CD4-positive, alpha-beta T cell treated with Interleukin-12 subunit alpha and Interleukin-12 subunit beta, for 1 hour (primary cell): ENCODE measurements around the gene ATP6V1G1.
"Not testable (repeated sequence)": the region's sequence is repeated elsewhere in the genome, so short reads cannot be mapped to it uniquely, and the experiment has no call there.

Source experiments
- DNase-seq: peaks from one replicate; pipeline ENCODE4 v3.0.0-alpha.2; 2020

ATP6V1G1 gene, protein sequence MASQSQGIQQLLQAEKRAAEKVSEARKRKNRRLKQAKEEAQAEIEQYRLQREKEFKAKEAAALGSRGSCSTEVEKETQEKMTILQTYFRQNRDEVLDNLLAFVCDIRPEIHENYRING

DNA sequence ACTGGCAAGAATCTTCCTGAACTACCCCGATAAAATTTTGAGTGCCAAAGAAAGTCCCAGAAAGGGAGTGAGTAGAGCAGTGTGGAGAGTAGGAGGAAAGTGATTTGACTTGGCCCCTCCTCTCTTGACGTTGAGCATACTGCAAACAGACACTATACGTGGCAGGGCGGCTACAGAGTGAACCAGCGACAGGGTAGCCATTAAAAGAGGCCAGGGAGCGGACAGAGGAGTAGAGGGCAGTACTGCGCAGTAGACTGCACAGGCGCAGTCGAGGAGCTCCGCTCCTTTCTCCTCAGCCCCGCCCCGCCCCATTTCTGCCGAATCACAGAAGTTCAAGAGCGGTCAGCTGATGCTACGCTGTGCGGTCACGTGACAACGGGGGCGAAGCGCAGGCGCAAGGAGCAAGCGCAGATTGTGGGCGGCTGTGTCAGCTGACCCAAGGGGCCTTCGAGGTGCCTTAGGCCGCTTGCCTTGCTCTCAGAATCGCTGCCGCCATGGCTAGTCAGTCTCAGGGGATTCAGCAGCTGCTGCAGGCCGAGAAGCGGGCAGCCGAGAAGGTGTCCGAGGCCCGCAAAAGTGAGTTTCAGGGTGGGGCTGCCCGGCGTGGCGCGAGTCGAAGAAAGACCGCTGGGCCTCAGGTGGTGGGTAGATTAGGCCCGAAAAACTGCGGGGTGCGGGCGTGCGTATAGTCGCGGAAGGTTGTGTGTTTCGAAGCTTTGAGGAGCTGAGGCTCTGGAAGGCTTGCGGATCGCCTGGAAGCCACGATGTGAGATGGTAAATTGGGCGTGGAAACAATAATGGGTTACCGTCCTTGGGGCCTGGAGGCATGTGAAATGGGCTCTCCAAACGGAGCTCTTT lies at the start of gene ATP6V1G1:
Gene ATP6V1G1, plus strand, starts transcription at position 425 of the 858 bp plus-strand sequence. Its CDS starts 70 bp downstream, at position 495.
- DNase-seq, result peak; percentile 99

DNA sequence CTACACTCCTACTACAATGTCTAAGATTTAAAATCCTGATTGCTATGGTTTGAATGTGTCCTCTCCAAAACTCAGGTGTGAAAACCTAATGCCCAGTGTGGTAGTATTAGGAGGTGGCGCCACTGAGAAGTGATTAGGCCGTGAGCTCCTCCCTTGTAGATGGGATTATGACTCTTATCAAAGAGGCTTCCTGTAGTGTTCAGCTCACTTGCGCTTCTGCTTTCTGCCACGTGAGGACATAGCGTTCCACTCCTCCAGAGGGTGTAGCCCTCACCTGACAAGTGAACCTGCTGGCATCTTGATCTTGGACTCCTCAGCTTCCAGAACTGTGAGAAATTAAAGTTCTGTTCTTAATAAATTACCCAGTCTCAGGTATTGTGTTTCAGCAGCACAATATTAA lies 49.3 kb upstream of the ATP6V1G1 start:
- peak; percentile 37 for DNase-seq

DNA sequence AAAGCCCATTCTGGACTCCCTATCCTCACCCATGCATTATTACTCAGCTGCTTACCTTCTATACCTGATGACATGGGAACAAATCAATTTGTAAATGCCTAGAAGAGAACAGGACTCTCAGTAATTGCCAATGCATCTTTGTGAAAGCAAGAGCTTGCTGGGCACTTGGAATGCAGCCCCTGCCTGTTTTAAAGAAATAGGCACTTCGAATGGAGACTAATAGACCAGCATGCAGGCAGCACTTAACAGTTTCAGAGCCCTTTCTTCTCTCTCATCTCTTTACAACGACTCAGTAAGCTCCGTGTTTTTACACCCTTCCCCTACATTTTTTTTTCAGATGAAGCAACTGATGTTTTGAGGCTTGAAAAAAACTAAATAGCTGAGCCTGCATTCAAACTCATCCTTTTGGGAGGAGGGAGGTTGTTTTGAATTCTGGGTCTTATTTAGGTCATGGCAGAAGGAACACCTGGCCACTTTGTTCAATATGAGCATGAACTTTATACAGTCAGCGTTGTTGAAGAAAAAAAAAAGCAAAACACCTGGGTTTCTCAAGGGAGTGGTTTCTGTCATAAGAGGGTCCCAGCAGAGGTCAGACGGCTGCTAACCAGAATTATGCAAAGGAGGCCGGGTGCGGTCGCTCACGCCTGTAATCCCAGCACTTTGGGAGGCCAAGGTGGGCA lies 47.7 kb upstream of the ATP6V1G1 start:
- no peak for DNase-seq

DNA sequence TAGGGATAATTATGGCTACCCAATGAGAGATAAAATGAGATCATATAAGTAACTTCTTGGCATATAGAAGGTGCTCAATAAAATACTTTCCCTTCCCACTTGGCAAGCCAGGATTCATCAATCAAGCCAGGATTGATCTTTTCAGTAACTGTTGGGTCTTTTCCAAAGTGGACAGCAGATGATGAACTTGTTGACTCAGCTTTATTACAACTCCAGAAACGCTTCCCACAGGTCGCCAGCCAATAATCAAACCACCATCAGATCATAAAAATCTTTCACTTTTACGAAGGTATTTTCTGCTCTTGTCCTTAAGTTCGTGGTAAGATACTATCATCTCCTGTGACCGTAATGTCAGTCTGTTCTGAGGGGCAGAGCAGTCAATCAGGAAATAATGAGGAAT lies 42.5 kb upstream of the ATP6V1G1 start:
- DNase-seq, result no peak

DNA sequence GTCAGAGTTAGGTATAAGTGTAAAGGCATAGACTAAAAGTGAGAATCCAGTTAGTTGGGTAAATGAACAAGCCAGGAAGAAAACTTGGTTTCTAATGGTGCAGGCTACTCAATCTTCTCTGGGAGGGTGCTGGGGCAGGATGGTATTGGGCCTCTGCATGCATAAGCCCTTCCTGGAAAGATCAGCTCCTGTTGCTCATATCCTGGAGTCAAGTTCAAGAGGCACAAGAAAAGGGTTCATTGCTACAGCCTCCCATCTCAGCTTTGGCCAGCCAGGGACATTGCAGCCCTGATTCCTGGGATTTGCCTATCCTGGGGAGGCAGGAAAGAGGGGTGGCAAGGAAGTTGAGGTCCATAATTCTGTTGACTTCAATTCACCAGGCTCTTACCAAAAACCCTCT lies 40.7 kb upstream of the ATP6V1G1 start:
- DNase-seq, result no peak

DNA sequence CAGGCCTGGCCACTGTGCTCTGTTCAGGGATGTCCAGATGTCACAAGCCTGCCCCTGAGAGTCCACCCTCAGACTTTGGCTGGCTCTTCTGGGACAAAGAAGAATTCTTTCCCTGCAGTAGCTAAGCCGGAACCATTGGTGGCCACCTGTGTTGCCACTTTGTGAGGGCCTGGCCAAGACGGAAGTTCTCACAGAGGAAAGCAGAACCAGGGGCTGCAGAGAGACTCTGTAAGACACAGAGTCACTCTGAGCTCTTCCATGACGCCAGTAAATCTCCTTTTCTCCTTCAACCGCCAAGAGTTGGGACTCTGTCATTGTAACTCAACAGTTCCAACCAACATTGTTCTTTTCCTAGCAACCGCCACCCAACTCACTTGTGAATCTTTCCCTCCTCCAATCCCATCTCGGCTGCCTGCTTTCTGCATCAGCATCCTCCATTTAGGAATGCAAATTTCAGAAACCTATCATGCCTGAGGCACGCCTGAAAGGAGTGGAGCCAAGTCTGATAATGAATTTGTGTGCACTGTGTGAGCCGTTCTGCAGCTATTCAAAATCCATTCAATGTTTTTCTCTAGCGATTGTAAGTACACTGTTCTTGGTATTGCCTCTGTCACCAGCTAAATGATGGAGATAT lies 37.8 kb upstream of the ATP6V1G1 start:
- no peak for DNase-seq

DNA sequence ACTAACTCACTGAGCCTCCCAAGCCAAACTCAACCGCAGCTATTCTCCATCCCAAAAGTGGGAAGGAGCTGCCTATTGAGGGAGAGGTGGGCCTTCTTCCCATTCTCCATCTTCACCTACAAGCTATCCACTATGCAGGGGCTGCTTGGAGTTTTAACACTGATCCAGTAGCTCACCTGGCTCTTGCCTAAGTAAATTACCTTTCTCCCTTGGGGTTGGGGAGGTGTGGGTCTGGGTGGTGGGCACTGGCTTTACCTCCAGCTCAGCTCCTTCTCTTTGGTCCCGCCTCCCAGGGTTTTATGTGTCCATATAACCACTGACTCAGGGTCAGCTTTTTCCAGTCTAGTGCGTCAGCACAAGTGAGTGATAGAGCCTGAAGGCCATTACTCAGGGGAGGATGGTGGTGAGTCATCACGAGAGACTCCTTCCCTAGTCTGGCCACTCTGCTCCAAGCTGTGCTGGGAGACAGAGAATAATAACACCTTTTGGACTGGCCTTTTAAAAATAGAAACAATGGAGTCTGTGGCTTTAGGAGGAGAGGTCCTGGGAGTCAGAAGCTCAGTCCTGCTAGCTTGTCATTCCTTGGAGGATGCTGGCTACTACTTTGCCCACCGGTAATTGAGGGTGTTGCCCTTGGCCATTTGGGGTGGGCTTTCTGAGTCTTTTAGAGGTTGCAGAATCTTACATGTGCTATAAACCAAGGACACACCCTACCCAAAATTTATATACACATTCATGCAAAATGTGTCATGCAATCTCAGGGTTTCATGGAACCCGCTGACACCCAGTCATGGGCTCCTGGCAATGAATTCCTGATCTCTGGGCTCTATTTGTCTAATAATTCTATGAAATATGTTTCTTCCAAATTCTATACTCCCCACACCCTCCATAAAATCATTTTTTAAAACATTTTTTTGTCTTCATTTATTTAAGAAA lies 35.6 kb upstream of the ATP6V1G1 start:
- DNase-seq, result no peak

DNA sequence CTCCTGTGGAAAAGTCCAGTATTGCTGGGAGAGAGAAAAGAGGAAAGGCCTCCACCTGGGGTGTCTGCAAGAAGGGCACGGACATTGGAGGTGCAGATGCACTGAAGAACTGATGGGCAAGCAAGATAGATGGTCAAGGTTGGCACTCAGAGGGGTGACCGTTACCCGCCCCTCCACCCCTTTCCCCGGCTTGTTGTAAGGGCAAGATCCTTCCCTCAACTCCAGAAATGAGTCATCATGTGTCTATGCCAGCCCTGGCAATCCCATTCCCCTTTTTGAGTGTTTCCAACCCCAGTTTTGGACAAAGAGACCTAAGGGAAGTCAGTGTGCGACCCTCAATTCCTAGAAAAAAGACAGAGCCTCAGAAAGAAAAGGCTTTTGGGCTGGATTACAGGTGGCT lies 34.9 kb upstream of the ATP6V1G1 start:
- DNase-seq, result no peak

DNA sequence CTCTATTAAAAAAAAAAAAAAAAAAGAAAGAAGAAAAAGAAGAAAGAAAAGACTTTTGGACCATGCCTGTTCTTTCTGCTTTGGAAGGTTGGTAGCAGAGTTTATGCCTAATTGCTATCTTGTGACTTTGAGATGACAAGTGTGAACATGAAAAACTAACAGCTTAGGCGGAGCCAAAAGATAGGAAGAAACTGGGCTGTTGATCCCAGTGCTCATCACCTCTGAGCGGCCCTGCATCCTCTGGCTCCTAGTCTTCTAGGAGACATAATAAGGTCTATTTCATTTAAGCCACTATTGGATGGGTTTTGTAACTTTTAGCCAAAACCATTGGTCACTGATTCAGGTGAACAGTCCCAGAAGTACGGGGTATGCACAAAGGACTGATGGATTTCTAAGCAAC lies 34.4 kb upstream of the ATP6V1G1 start:
- DNase-seq, result no peak

DNA sequence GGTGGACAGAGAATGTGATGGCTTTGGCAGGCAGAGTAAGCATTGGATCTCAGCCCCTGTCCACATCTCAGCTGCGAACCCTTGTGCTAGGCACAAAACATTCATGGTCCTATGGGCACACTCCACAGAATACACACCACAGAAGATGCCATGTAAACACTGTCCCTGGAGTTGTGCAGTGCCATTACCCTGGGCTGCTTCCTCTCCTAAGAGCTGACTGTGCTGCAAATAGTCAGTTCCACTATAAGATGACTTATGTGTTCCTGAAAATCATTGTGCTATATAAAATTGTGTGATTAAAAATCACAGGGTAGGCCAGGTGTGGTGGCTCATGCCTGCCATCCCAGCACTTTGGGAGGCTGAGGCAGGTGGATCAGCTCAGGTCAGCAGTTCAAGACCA lies 31.9 kb upstream of the ATP6V1G1 start:
- DNase-seq, result no peak

DNA sequence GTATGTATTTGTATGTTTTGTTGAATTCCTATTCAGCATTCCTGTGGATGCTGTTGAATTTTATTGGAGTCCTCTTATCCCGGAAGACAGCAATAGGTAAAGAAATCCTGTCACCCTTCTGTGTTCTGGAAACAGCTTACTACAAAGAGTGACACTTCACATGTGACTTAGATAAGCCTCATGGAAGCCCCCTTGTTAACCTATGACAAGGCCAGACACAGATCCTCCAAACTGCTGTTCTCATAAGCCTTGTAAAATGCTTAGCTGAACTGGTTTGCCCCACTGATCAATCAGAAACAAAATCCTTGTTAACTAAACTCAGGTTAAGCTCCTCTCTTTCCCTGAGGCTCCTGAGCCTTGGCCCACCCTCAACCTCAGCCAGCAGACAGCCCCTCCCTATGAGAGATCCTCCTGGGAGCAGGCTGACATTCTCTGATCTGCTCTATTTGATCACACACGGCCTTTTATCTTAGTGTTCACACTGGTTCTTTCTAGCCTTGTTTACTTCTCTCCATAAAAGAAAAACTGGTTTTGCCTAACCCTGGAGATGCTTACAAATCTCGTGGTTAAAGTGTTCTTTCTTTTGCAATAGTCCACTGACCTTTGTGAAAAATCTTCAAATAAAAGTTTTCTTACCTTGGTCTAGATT lies 29.4 kb upstream of the ATP6V1G1 start:
- DNase-seq, result no peak

DNA sequence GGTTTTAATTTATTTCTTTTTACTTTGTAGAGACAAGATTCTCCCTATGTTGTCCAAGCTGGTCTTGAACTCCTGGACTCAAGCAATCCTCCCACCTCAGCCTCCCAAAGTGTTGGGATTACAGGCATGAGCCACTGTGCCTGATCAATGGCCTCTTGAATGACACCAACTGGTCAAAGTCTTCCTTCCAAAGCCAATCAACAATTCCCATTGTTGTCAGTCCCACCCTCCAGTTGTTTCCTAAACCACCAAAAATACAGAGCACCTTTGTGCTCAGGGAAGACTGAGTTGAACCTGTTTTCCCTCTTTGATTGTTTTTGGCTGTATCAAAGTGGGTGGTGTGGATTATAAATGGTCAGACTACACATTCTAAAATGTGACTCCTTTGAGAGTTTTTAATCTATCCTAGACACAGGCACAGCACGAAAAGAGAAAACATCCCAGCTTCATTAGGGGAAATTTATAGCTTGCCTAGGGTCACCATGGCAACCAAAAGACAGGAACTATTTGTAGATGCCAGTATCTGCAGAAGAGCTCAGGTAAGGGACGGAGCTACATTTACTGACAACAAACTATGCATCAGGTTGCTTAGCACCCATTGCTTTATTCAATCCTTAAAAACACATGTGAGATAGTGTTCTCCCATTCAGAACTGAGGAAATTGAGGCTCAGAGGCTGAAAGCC lies 27.6 kb upstream of the ATP6V1G1 start:
- no peak for DNase-seq

DNA sequence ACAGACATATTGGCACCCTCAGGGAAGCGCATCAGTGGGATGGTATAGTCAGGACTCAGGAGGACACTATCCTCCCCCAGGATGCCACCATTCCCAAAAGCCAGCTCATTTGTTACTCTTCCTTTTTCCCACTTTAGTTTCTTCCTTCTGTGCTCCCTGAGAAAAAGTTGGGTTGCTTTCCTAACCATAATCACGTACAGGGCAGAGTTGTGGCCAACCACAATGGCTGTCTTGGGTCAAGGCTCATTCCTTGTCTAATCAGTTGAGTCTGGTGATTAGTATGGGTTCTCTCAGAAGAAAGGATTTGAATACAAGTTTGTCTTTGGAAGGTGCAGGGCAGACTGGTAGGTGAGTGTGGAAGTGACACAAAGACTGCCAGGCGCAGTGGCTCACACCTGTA lies 26.6 kb upstream of the ATP6V1G1 start:
- DNase-seq, result no peak

DNA sequence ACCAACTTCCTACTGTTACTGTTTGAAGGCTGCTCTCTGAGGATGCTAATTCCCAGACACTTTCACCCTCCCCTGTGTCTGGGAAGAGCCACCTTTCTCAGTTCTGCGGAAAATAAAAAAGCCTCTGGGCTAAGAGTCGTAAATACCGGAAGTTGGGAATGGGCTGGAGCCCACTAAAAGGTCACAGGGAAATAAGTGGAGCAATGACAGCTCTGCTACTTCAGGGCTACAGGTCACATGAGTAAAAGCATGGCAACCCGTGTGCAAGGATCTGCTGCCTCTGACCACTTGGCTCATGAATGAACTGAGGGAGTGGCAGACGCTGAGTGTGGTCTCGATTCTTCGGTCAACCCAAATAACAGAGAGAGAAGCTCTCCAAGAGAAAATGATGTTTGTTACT lies 25.8 kb upstream of the ATP6V1G1 start:
- no peak for DNase-seq

DNA sequence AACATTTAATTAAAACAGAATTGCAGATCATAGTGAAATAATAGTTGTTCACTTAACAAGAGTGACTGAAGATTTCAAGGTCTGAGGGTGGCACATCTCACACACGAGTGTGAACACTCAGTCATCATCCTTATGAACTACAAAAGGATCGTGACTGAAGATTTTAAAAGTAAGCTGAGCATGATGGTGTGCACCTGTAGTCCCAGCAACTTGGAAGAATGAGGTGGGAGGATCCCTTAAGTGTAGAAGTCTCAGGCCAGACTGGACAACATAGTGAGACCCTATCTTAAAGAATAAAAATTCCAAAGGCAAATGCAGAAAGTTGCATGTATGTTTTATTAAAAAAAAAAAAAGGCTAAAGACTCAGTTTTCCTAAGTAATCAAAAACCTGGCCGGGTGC lies 22.4 kb upstream of the ATP6V1G1 start:
- no peak for DNase-seq

DNA sequence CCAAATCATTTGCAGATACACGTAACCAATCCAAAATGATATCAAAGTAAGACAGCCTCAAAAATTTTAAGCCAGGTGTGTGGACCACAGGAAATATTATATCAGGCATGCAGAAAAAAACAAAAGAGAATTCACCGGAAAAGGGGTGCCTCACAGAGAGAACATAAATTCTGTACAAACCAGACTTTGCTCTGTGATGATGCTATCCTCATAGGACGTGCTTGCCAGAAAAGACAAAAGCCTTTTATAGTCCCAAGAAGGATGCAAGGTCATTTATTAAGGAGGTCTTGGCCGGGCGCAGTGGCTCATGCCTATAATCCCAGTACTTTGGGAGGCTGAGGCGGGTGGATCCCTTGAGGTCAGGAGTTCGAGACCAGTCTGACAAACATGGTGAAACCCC lies 16.8 kb upstream of the ATP6V1G1 start:
- no peak for DNase-seq

DNA sequence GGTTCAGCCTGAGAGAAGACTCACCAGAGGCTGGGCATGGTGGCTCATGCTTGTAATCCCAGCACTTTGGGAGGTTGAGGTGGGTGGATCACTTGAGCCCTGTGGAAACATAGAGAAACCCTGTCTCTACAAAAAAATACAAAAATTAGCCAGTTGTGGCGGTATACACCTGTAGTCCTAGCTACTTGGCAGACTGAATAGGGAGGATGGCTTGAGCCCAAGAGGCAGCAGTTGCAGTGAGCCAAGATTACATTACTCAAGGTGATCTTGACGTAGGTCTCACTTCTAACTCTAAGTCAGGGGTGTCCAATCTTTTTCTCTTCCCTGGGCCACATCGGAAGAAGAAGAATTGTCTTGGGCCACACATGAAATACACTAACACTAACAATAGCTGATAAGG lies 16.2 kb upstream of the ATP6V1G1 start:
- DNase-seq, result no peak

DNA sequence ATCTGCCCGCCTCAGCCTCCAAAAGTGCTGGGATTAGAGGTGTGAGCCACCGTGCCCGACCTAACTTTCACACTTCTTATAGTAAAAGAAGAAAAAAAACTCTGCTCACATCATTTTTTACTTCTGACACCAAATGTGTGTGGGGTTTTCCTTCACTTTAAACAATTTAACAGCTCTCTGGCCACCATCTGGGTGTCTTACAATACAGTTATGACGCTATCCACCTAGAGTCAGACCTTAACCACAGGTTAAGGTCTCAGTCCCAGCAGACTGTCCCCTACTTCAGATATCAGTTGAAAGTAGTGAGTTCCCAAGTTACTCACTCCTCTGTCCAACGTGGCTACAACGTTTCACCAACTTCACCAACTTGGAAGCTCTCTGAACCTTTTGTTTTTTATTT lies 15.4 kb upstream of the ATP6V1G1 start:
- DNase-seq, result no peak

DNA sequence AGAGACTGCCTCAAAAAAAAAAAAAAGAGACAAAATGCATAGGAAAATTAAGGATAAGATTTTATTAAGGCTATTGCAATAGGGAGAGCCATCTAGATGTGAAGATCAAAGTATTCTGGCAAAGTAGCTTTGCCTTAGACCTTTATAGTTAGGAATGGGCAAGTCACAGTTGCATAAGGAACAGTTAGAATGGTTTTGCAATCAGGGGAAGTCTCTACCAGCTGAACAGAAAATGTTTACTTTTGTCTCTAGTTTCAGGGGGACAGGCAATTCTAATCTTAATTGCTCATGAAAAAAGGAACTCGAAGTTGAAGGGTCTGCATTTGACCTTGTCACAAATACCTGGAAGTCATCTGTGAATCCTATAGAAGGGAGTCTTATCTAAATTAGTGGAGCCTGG lies 13.1 kb upstream of the ATP6V1G1 start:
- no peak for DNase-seq

DNA sequence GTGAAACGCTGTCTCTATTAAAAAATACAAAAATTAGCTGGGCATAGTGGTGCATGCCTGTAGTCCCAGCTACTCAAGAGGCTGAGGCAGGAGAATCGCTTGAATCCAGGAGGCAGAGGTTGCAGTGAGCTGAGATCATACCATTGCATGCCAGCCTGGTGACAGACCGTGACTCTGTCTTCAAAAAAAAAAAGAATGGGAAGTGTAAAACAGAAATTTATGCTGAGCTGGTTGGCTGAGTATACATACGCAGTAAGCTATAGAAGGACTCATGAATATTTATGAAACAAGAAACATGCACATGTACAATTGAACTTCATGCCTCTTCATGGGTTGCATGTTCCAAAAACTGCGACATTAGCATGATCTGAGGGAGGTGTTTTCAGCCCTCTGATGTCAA lies 10.8 kb upstream of the ATP6V1G1 start:
- not testable (repeated sequence) for DNase-seq

DNA sequence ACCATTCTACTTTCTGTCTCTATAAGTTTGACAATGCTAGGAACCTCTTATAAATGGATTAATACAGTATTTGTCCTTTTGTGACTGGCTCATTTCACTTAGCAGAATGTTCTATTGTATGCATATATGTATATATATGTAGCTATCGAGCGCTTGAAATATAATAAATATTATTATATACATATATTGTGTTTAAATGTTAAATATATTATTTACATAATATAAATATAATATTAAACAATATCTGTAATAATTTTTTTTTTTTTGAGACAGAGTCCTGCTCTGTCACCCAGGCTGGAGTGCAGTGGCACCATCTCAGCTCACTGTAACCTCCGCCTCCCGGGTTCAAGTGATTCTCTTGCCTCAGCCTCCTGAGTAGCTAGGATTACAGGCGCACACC lies 9.4 kb upstream of the ATP6V1G1 start:
- not testable (repeated sequence) for DNase-seq
